ENCODE measurements around the gene ZNF22.

Gene ZNF22

DNA sequence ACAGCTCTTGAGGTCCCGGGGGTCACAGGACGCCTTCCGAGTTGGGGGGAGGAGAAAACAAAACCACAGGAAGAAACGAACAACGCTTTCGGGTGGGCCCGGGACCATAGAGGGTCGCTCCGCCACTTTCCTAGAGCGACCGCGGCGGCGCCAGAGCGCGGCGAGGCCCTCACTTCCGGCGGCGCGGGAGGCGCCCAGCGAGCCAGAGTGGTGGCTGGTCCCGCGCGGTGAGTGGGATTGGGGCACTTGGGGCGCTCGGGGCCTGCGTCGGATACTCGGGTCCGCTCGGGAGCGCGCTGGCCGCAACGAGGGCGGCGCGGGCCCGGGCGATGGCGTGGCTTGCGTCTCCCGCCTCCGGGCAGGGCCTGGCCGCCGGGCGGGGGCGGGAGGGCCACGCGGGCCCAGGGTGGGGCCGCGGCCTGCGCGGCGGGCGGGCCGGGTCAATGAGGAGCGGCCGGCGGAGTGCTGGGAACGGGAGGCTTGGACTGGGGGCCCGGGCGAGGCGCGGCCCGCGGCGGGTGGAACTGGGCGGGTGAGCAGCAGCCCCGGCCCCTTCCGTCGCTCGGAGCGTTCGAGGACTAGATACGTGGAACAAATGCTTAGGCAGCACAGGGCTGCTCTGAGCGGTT, at the start of gene ZNF22:
TSS of gene ZNF22 (plus strand) at position 172 of the 629 bp plus-strand sequence. CDS start 2,446 bp downstream, outside the sequence.
- peak; percentile 86 for DNase-seq (ENCODE audit: low spot score)

DNA sequence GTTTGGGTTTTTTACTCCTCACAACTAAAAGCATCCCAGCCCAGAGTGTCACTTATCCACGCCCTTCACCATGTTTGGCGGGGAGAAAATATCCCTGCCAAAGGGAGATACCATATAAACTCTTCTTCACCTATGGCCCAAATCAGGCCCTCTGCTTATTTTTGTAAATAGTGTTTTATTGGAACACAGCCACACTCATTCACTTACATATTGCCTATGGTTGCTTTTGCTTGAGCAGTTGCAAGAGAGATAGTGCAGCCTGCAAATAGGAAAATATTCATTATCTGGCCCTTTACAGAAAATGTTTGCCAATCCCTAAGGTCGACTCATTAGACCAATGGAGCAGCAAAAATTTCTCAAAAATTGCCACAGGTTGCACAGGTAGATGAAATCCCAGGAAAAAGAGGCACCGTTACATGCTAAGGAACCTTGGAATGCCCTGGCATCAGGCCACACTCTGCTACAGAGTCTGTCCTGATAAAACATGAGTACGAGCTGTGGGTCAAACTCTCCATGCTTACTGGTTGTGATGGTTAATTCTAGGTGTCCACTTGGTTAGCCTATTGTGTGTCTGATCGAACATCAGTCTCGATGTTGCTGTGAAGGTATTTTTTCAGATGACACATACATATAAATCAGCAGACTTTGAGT, 49.0 kb upstream of the ZNF22 start:
- no peak for DNase-seq (ENCODE audit: low spot score)

- no peak for DNase-seq (ENCODE audit: low spot score)
Observed at GRCh38 chr10:44952779-44953231, 47.9 kb upstream of the ZNF22 start.

GRCh38 chr10:44954042-44954441, 46.7 kb upstream of the ZNF22 start:
- no peak for DNase-seq (ENCODE audit: low spot score)

GRCh38 chr10:44954962-44955361, 45.8 kb upstream of the ZNF22 start:
- no peak for DNase-seq (ENCODE audit: low spot score)

- DNase-seq (ENCODE audit: low spot score) = no peak
Observed at GRCh38 chr10:44955413-44956070, 45.2 kb upstream of the ZNF22 start.

- no peak for DNase-seq (ENCODE audit: low spot score)
Observed at GRCh38 chr10:44956226-44956625, 44.5 kb upstream of the ZNF22 start.

DNA sequence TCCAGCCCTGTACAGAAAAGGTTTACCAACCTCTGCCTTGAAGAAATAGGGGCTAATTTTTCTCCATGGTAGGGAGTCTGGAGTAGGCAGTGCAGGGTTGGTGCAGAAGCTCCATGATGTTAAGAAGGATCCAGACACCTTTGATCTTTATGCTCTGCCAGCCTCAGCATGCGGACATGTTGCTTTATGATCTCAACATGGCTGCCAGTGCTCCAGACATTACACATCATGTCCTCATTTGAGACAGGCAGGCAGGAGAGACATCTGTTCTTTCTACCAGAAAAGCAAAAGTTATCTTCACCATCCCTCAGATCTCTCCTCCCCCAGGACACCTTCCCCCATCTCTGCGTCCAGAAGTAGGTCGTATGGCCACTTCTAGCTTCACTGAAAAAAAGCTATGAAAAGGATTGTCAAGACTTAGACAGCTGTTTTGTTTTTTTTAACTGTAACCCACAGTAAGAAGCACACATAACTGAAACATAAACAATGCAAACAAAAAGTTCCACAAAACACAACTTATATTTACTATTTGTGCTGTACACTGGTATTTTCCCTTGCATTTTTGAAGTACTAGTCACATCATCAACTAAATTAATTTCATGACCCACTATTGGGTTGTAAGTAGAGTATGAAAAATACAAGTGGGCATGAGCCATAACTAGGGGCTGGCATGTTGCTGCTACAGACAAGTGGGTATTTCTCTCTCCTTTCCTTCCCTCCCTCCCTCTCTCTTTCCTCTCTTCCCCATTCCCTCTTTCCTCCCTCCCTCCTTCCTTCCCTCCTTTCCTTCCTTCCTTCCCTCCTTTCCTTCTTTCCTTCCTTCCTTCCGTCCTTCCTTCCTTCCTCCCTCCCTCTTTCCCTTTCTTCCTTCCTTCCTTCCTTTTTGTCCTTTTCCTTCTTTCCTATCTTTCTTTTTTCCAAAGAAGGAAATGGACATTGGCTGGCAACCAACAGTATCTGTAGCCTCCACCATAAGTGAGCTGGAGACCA, 43.7 kb upstream of the ZNF22 start:
- DNase-seq (ENCODE audit: low spot score) = no peak

- DNase-seq (ENCODE audit: low spot score) = peak; percentile 65
Observed at GRCh38 chr10:44958196-44958897, 42.4 kb upstream of the ZNF22 start.

GRCh38 chr10:44958898-44959246, 41.9 kb upstream of the ZNF22 start:
- no peak for DNase-seq (ENCODE audit: low spot score)

- peak; percentile 99 for DNase-seq (ENCODE audit: low spot score)
Observed at GRCh38 chr10:44959247-44960087, 41.3 kb upstream of the ZNF22 start, which contains the start of gene RASSF4. TSS of gene RASSF4 (plus strand) at chr10:44959802. CDS start at chr10:44970203, 10,401 bp downstream.

GRCh38 chr10:44960088-44960460, 40.6 kb upstream of the ZNF22 start:
- no peak for DNase-seq (ENCODE audit: low spot score)

DNA sequence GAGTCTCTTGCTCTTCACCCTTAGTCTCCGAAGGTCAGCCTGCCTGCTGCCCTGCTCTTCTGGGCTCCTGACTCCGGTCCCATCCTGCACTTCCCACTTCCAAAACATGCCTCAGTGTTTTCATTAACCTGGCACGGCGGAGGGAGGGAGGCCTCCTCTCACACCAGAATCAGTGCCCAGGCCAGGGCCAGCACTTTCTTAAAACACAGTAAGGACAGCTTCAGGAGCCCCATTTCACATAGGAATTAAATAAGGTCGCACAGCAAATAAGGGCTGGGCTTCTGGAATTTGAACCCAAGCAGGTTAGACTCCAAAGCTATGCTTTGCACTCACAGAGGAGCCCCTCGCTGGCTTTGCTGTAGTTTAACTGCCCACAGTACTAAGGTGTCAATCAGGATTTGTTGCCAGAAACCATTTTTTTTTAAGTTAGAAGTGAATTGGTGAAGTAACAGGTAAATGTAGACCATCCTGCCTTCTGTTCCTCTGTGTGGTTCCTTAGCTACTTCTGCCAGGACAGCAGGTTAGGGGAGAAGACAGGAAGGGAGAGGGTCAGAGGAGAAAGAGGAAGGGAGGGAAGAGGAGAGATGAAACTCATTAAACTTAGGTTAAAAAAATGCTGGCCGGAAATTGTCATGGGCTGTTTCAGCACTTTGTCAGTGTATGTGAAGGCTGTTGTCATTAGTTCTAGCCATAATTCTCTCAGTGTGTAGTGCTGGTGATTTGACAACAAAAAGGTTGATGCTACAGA, 40.1 kb upstream of the ZNF22 start:
- DNase-seq (ENCODE audit: low spot score) = no peak

- DNase-seq (ENCODE audit: low spot score) = no peak
Observed at GRCh38 chr10:44961230-44961571, 39.5 kb upstream of the ZNF22 start.

DNA sequence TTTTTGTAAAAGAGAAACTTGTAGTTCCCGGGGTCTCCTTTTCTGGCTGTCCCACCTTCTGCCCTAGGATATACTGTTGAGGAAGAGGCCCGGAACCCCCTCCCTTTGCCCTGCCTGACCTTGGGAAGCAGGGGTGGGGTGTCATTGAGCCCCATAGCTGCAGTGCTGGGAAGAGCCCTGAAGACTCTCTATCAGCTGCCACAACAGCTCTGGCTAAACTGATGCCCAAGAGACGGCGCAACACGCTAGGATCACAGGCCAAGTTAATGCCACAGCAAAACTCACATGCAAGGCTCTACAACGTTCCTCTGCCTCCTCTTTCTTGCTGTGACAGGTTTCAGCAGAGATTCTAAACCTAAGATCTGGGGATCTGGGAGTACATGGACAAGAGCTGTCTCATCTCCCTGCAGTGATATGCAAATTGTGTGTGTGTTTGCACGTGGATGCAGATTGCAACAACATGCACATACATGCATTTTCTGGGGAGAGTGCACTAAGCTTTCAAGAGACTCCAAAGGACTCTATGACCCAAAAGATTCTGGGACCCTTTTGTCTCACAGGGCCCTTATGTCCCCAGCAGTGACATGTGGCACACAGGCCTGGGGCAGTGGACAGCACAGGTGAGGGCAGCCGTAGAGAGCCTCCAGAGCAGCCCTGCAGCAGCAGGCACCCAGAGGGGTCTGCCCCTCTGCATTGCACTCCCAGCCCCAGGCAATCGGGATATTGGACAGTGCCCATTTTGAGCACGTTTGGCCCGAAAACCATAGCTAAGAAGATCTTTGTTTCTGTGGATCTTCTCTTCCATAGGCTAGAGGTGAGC, 38.6 kb upstream of the ZNF22 start:
- DNase-seq (ENCODE audit: low spot score) = no peak

- no peak for DNase-seq (ENCODE audit: low spot score)
Observed at GRCh38 chr10:44962870-44963738, 37.6 kb upstream of the ZNF22 start.

DNA sequence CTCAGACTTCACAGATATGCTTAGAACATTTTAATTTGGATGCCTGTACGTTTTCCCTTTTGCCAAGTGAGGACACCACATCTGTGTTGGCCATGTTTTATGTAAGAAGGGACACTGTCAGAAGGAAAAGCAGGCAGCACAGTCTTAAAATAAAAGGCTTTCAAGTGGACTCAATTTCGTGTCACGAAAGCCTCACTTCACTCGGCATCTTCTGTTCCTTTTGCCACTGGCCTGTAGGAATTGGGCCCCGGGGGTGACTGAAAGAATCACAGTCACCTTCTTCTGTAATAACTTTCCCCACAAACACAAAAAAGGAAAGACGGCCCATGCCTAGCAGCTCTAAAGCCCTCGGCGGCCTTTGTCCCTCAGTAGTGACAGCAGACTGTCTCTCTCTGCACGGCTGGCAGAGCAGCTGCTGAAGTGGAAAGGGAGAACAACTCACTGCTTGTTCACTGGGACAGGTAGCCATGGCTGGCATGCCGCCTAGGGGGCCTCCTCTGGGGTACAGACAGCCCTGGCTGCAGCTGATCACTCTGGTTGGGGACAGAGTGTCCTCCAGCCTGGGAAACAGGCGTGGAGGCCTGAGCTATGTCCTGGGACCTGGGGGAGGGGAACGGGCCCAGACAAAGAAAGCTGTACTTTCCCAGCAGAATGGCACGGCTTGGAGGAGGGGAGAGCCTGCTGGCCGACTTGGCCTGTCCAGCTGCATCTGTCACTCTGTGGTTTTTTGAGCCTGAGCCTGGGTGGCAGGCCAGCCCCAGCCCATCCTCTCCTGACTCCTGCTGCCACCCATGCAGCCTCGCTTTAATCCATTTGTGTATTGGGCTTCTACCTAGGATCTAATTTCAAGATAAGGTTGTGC, 36.7 kb upstream of the ZNF22 start:
- DNase-seq (ENCODE audit: low spot score) = no peak
